Endothelial cell of umbilical vein (primary cell): Measurements from ENCODE around the gene MYLK. TPM values are rescaled to one million over a fixed set of nuclear protein-coding genes. Genes with fewer than 3 reads are reported as not detected.

Experiments
- BruUV-seq: library from RNA; stranded (reverse); fragments of 400-500 nt; replicated peaks from 2 replicates; lab custom pipeline; 2021; lab: Mats Ljungman, UMichigan
- CTCF ChIA-PET: fragments of 300-600, 350-600 bp; sonication (Branson Sonifier 250); formaldehyde crosslinking; loops from one replicate; lab custom pipeline; 2021; ENCODE audit warnings: antibody characterized with exemption, inconsistent platforms; lab: Charles Lee
- POLR2A ChIA-PET: fragments of 300-600, 350-600 bp; sonication (Branson Sonifier 250); formaldehyde crosslinking; loops from one replicate; lab custom pipeline; 2021; ENCODE audit warnings: antibody characterized with exemption, inconsistent platforms; lab: Charles Lee
- DNase-seq: peaks from one replicate; pipeline ENCODE4 v3.0.0-alpha.2; 2011; ENCODE audit warnings: low read depth, low spot score
- FAIRE-seq: peaks from 2 replicates; lab custom pipeline; 2011; peaks lifted over from hg19 to GRCh38; lab: Jason Lieb, UNC
- H2AFZ ChIP-seq: 2 replicates; pipeline ENCODE4 v1.6.0; 2012; ENCODE audit warnings: low read depth, low read length, control low read depth, inconsistent platforms
- H3K27ac ChIP-seq: 2 replicates; pipeline ENCODE4 v1.5.1; 2011; ENCODE audit warnings: low read depth, mild to moderate bottlenecking, control low read depth, low read length, moderate library complexity; ENCODE audit not compliant: insufficient read depth
- H3K27me3 ChIP-seq, 2 experiments: 2 replicates each; pipeline versions ENCODE4 v1.6.0 to v1.6.1; 2011; ENCODE audit warnings: low read length in 2 of 2, mixed read lengths in 1 of 2; ENCODE audit not compliant: control insufficient read depth in 2 of 2, insufficient read depth in 2 of 2
- H3K36me3 ChIP-seq, 2 experiments: 2 replicates in 1 of 2; 3 replicates in 1 of 2; pipeline ENCODE4 v1.5.1; 2011; ENCODE audit warnings: low read length in 2 of 2, mild to moderate bottlenecking in 1 of 2, moderate library complexity in 1 of 2; ENCODE audit not compliant: control insufficient read depth in 2 of 2, insufficient read depth in 2 of 2; ENCODE audit errors: extremely low read depth in 1 of 2
- H3K4me1 ChIP-seq: 3 replicates; pipeline ENCODE4 v1.5.1; 2011; ENCODE audit warnings: mild to moderate bottlenecking, low read length; ENCODE audit not compliant: control insufficient read depth, insufficient read depth; ENCODE audit errors: extremely low read depth
- H3K4me2 ChIP-seq: 2 replicates; pipeline ENCODE4 v1.6.1; 2011; ENCODE audit warnings: low read length, control low read depth, mixed read lengths; ENCODE audit not compliant: insufficient read depth
- H3K4me3 ChIP-seq, 3 experiments: fragments of 200-600 bp in 1 of 3; sonication (generic), shearing (Covaris generic) in 1 of 3; replicated peaks in 1 of 3; 2 replicates each; pipeline ENCODE4 v1.5.1; 2011 to 2016; ENCODE audit warnings: control low read depth in 3 of 3, low read length in 3 of 3, mild to moderate bottlenecking in 2 of 3, inconsistent platforms in 1 of 3, low read depth in 1 of 3, moderate library complexity in 1 of 3; ENCODE audit not compliant: insufficient read depth in 1 of 3
- H3K79me2 ChIP-seq: 2 replicates; pipeline ENCODE4 v1.6.0; 2012; ENCODE audit warnings: low read length, inconsistent platforms; ENCODE audit not compliant: control insufficient read depth, insufficient read depth
- H3K9ac ChIP-seq: replicated peaks from 2 replicates; pipeline ENCODE3; 2011; ENCODE audit warnings: low read length, control low read depth; ENCODE audit not compliant: insufficient read depth; ENCODE audit errors: extremely low read depth
- H3K9me1 ChIP-seq: replicated peaks from 3 replicates; pipeline ENCODE4 v1.6.0; 2011; ENCODE audit warnings: mild to moderate bottlenecking, low read length; ENCODE audit not compliant: control insufficient read depth, insufficient read depth; ENCODE audit errors: extremely low read depth
- H3K9me3 ChIP-seq: replicated peaks from 2 replicates; pipeline ENCODE4 v1.5.1; 2012; ENCODE audit warnings: low read length, inconsistent platforms; ENCODE audit not compliant: control insufficient read depth, insufficient read depth
- H4K20me1 ChIP-seq: replicated peaks from 2 replicates; pipeline ENCODE3; 2011; ENCODE audit warnings: mild to moderate bottlenecking, low read length; ENCODE audit not compliant: control insufficient read depth, insufficient read depth; ENCODE audit errors: extremely low read depth
- EZH2 ChIP-seq: IDR thresholded peaks from 2 replicates; pipeline ENCODE4 v1.6.1; 2012; ENCODE audit warnings: borderline replicate concordance, low read depth, mild to moderate bottlenecking, moderate library complexity, low read length, inconsistent platforms; ENCODE audit not compliant: severe bottlenecking
- FOS ChIP-seq: IDR thresholded peaks from 2 replicates; pipeline ENCODE4 v1.6.1; 2011; ENCODE audit warnings: mild to moderate bottlenecking, low read length, moderate library complexity, borderline replicate concordance; ENCODE audit not compliant: insufficient read depth
- GATA2 ChIP-seq: IDR thresholded peaks from 2 replicates; pipeline ENCODE4 v1.7.0; 2011; ENCODE audit warnings: low read depth, mild to moderate bottlenecking, moderate library complexity, mixed read lengths, low read length; ENCODE audit not compliant: insufficient read length, insufficient read depth
- JUN ChIP-seq: IDR thresholded peaks from 2 replicates; pipeline ENCODE4 v1.6.1; 2011; ENCODE audit warnings: borderline replicate concordance, low read depth; ENCODE audit not compliant: insufficient read length, insufficient read depth
- MYC ChIP-seq: IDR thresholded peaks from one replicate; pipeline ENCODE4 v1.6.1; 2011; ENCODE audit warnings: mild to moderate bottlenecking, low read depth, low read length
- POLR2A ChIP-seq: IDR thresholded peaks from 2 replicates; pipeline ENCODE4 v1.6.1; 2012; ENCODE audit warnings: low read depth, mild to moderate bottlenecking, control low read depth, low read length
- POLR2AphosphoS5 ChIP-seq: IDR thresholded peaks from 2 replicates; pipeline ENCODE4 v1.6.1; 2012; ENCODE audit warnings: low read depth, mild to moderate bottlenecking, control low read depth, low read length, moderate library complexity; ENCODE audit not compliant: insufficient read depth
- dilution Hi-C: fragments of 300-500 bp; cut with MboI; formaldehyde crosslinking; loops from one replicate; pipeline ENCODE4 v1.15.0; 2019; ENCODE audit warnings: low sequenced_read_pairs; ENCODE audit not compliant: extremely low pct_ligation_motif_present
- intact Hi-C: fragments of 100-400 bp; cut with micrococcal nuclease; formaldehyde crosslinking; loops from one replicate; pipeline ENCODE4 v1.10.0; 2022
- polyA plus RNA-seq, 4 experiments: library from polyadenylated mRNA; depleted of rRNA in 3 of 4; stranded (reverse) in 3 of 4; unstranded in 1 of 4; fragments of >200 nt; gene quantifications; 2 replicates each; pipeline versions ENCODE4 v1.2.1 to v1.2.3, GENCODE V29; 2011 to 2012; ENCODE audit warnings: missing spikeins in 1 of 4
- total RNA-seq: library from RNA; stranded (reverse); gene quantifications from 2 replicates; pipeline ENCODE4 v1.2.3, GENCODE V29; 2021
- TF ChIP-seq, protein P1 (sequence below), 2 donors: IDR thresholded peaks; 1 replicate in 1 of 2; 2 replicates in 1 of 2; pipeline ENCODE4 v1.5.1; 2011; ENCODE audit warnings: low read length in 2 of 2, mild to moderate bottlenecking in 2 of 2, moderate library complexity in 2 of 2, control low read depth in 1 of 2, inconsistent platforms in 1 of 2, low read depth in 1 of 2; ENCODE audit not compliant: insufficient read depth in 1 of 2; ENCODE audit errors: extremely low read depth in 1 of 2
- TF ChIP-seq, protein P2 (sequence below): IDR thresholded peaks from 2 replicates; pipeline ENCODE4 v1.6.1; 2011; ENCODE audit not compliant: insufficient read depth, insufficient read length

Gene MYLK
- total and polyA plus RNA-seq, 2 donors (not counting 3 experiments of a cell fraction or from before 2014, with no cell fraction given) = 10.0 to 22.2 TPM

DNA sequence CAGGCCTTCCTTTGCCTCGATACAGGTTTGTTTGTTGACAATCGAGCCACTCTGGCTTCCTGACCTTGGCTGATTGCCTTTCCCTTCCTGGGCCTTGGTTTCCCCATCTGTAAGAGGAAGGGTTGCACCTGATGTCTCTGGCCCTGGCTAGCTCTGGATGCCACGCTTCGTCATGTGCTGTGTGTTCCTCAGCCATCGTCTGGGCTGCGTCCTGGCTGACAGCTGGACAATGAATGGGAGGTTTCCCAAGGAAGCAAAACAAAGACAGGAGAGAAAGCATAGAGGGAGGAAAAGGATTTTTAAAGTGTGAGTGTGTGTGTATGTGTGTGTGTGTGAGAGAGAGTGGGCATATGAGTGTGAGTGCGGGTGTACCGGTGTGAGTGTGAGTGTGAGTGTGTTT is 234.0 kb downstream of the MYLK start:
- no peaks in the 10 kb centered on the region for H4K20me1 ChIP-seq
- ChIA-PET POLR2A (no interaction called here), CTCF (interaction anchor here (1.1 to 9.1 kb wide), 7 partner anchors 8 to 73 kb away, joined by 4 to 299 read pairs (median 106); no protein-coding TSS in a partner anchor)
- BruUV-seq = no TSS peak
- no peaks in the 10 kb centered on the region for H3K79me2 ChIP-seq
- no peaks in the 10 kb centered on the region for H3K27me3 ChIP-seq
- intact Hi-C loops = loop anchor here (10.0 kb wide), 1 partner anchor 235 kb away; the partner anchor contains the start of gene MYLK
- peaks cover 12% of the 10 kb centered on the region for H3K4me1 ChIP-seq
- no peaks in the 10 kb centered on the region for H3K9me1 ChIP-seq
- no peak for DNase-seq
- no peak overlapping the region for H3K4me3 ChIP-seq
- H2AFZ ChIP-seq = no peak overlapping the region
- no peak overlapping the region for H3K9ac ChIP-seq
- dilution Hi-C loops = no loop called here
- H3K27ac ChIP-seq = no peak overlapping the region
- H3K9me3 ChIP-seq = no peaks in the 10 kb centered on the region
- no peak for FAIRE-seq
- TF ChIP-seq POLR2A (no peak), POLR2AphosphoS5 (no peak), MYC (no peak), FOS (no peak), EZH2 (no peak), GATA2 (no peak), JUN (no peak)
- TF ChIP-seq, protein P1, sequence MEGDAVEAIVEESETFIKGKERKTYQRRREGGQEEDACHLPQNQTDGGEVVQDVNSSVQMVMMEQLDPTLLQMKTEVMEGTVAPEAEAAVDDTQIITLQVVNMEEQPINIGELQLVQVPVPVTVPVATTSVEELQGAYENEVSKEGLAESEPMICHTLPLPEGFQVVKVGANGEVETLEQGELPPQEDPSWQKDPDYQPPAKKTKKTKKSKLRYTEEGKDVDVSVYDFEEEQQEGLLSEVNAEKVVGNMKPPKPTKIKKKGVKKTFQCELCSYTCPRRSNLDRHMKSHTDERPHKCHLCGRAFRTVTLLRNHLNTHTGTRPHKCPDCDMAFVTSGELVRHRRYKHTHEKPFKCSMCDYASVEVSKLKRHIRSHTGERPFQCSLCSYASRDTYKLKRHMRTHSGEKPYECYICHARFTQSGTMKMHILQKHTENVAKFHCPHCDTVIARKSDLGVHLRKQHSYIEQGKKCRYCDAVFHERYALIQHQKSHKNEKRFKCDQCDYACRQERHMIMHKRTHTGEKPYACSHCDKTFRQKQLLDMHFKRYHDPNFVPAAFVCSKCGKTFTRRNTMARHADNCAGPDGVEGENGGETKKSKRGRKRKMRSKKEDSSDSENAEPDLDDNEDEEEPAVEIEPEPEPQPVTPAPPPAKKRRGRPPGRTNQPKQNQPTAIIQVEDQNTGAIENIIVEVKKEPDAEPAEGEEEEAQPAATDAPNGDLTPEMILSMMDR (IDR thresholded peaks at IDR 0.05; ENCODE audit: extremely low read depth in 1 of 2, insufficient read depth in 1 of 2, low read depth in 1 of 2, low read length in 2 of 2) = no peak
- TF ChIP-seq, protein P2, sequence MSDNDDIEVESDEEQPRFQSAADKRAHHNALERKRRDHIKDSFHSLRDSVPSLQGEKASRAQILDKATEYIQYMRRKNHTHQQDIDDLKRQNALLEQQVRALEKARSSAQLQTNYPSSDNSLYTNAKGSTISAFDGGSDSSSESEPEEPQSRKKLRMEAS = no peak
- no peaks in the 10 kb centered on the region for H3K36me3 ChIP-seq
- H3K4me2 ChIP-seq = no peak overlapping the region
